Left kidney (tissue), 2 donors: ENCODE data around the gene TWF2. TPM values are rescaled to one million over a fixed set of nuclear protein-coding genes. Genes with fewer than 3 reads are reported as not detected.

Experiments used
- DNase-seq: peaks from one replicate; pipeline ENCODE4 v3.0.0-alpha.2; 2013
- polyA plus RNA-seq: library from polyadenylated mRNA; unstranded; fragments of 120-200 nt; gene quantifications from one replicate; pipeline ENCODE4 v1.2.1, GENCODE V29; 2013; ENCODE audit not compliant: insufficient read length

The TWF2 gene
- polyA plus RNA-seq, 1 donor: 23.3 TPM

GRCh38 chr3:52238193-52238760 lies 681 bp downstream of the TWF2 start:
- no peak for DNase-seq

- no peak for DNase-seq
Measured at GRCh38 chr3:52237657-52238172, 1.2 kb downstream of the TWF2 start.

GRCh38 chr3:52237006-52237656 lies 1.8 kb downstream of the TWF2 start:
- no peak for DNase-seq

- DNase-seq: no peak
Measured at GRCh38 chr3:52236424-52236886, 2.5 kb downstream of the TWF2 start.

GRCh38 chr3:52234516-52235447 lies 4.2 kb downstream of the TWF2 start:
- DNase-seq: no peak

GRCh38 chr3:52233968-52234367 lies 5.0 kb downstream of the TWF2 start:
- DNase-seq: no peak

- DNase-seq: no peak
Measured at GRCh38 chr3:52233108-52233591, 5.8 kb downstream of the TWF2 start.

- no peak for DNase-seq
Measured at GRCh38 chr3:52232279-52233107, 6.5 kb downstream of the TWF2 start.

GRCh38 chr3:52231502-52232278 lies 7.3 kb downstream of the TWF2 start:
- no peak for DNase-seq

- no peak for DNase-seq
Measured at GRCh38 chr3:52230889-52231499, 8.0 kb downstream of the TWF2 start.

GRCh38 chr3:52230461-52230860 lies 8.5 kb downstream of the TWF2 start:
- DNase-seq: no peak

- DNase-seq: no peak
Measured at GRCh38 chr3:52229656-52230055, 9.3 kb downstream of the TWF2 start.

GRCh38 chr3:52228751-52229291 lies 10.1 kb downstream of the TWF2 start:
- DNase-seq: no peak

- DNase-seq: no peak
Measured at GRCh38 chr3:52228266-52228665, 10.7 kb downstream of the TWF2 start.

- DNase-seq: no peak
Measured at GRCh38 chr3:52227766-52228165, 11.2 kb downstream of the TWF2 start.

- no peak for DNase-seq
Measured at GRCh38 chr3:52227117-52227516, 11.8 kb downstream of the TWF2 start.

- DNase-seq: no peak
Measured at GRCh38 chr3:52226229-52226817, 12.6 kb downstream of the TWF2 start.

- no peak for DNase-seq
Measured at GRCh38 chr3:52225452-52226228, 13.3 kb downstream of the TWF2 start, which contains the start of gene TLR9. Gene TLR9 (minus strand): TSS chr3:52225645. CDS start chr3:52225529, 116 bp downstream.
